Breast epithelium (tissue), 3 donors: ENCODE data around the gene DNMBP.

Experiments used
- POLR2A ChIP-seq: fragments of 450-650 bp; IDR thresholded peaks from one replicate; pipeline ENCODE4 v1.6.1; 2016; ENCODE audit warnings: antibody characterized with exemption, mild to moderate bottlenecking, moderate library complexity
- TF ChIP-seq, protein P1 (sequence below), 3 donors: fragments of 450-650 bp; IDR thresholded peaks; one replicate each; pipeline ENCODE4 v1.5.1; 2016 to 2017; ENCODE audit warnings: antibody characterized with exemption in 3 of 3, mild to moderate bottlenecking in 3 of 3, moderate library complexity in 3 of 3

DNA sequence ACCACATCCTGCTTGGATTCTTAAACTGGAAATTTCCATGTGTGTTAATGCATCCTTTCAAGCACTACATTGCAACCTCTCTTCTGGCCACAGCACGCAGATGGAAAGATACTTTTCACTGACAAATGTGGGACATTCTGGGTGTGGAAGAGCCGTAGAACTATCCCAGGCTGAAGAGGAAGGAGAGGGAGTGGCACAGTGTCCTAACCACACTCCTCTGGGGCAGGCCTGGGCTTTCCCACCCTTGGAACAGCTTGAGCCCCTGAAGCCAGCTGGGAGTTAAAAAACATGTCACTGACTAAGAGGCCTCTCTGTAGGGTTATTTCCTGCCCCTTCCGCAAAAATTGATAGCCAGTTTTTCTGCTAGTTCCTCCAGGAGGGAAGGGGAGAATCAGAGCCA lies 34.0 kb upstream of the DNMBP start:
- TF ChIP-seq POLR2A = no peak
- TF ChIP-seq, protein P1, sequence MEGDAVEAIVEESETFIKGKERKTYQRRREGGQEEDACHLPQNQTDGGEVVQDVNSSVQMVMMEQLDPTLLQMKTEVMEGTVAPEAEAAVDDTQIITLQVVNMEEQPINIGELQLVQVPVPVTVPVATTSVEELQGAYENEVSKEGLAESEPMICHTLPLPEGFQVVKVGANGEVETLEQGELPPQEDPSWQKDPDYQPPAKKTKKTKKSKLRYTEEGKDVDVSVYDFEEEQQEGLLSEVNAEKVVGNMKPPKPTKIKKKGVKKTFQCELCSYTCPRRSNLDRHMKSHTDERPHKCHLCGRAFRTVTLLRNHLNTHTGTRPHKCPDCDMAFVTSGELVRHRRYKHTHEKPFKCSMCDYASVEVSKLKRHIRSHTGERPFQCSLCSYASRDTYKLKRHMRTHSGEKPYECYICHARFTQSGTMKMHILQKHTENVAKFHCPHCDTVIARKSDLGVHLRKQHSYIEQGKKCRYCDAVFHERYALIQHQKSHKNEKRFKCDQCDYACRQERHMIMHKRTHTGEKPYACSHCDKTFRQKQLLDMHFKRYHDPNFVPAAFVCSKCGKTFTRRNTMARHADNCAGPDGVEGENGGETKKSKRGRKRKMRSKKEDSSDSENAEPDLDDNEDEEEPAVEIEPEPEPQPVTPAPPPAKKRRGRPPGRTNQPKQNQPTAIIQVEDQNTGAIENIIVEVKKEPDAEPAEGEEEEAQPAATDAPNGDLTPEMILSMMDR (IDR thresholded peaks at IDR 0.05) = no peak
